ENCODE data around the gene VAC14. TPM values are rescaled to one million over a fixed set of nuclear protein-coding genes. Genes with fewer than 3 reads are reported as not detected.

VAC14 gene
- total and polyA plus RNA-seq, 2 of the 8 experiments (the other 6 are each of a cell fraction or from before 2014, with no cell fraction given) = 56.0 to 108 TPM

GRCh38 chr16:70804734-70805169 lies 3.8 kb upstream of the VAC14 start:
- DNase-seq (ENCODE audit: low read depth in 1 of 2, low spot score in 2 of 2) = no peak
- H2AFZ ChIP-seq (ENCODE audit: low read length) = no peak overlapping the region
- POLR2A ChIA-PET (ENCODE audit: partially characterized antibody) = interaction anchor here (1.1 to 1.4 kb wide), 3 partner anchors 9 to 15 kb away, joined by 3 to 6 read pairs (median 3); no protein-coding TSS in a partner anchor

More at GRCh38 chr16:70804734-70805169, 3.8 kb upstream of the VAC14 start:
- TF ChIP-seq TAF7 (optimal IDR thresholded peaks at IDR 0.05; ENCODE audit: borderline replicate concordance, low read depth, low read length) = peak; percentile 97
- peak; percentile 58; the same call in 1 of the 2 replicates for TF ChIP-seq POLR2AphosphoS5 (IDR thresholded peaks at IDR 0.05; ENCODE audit: low read depth, low read length)
- TF ChIP-seq SAP30 (IDR thresholded peaks at IDR 0.05; ENCODE audit: insufficient read depth, insufficient replicate concordance, low read length) = no peak
- TF ChIP-seq POLR2A (IDR thresholded peaks at IDR 0.05; ENCODE audit: control extremely low read depth in 1 of 2, low read depth in 2 of 2, low read length in 2 of 2) = peak in 1 of 2 experiments; percentile 37; a peak in 1 of 3 replicates
- no peak for TF ChIP-seq BCL11A (IDR thresholded peaks at IDR 0.05; ENCODE audit: low read depth in 2 of 2, low read length in 2 of 2)
- no peak for TF ChIP-seq CREB1 (IDR thresholded peaks at IDR 0.05)
- peak; percentile 69; the same call in 1 of the 2 replicates for TF ChIP-seq TBP (IDR thresholded peaks at IDR 0.05; ENCODE audit: low read depth, low read length)
- no peak overlapping the region for H2BK15ac ChIP-seq (ENCODE audit: low read length)
- H3K27me3 ChIP-seq (replicated peaks in 1 of 4; ENCODE audit: control insufficient read depth in 3 of 4, extremely low read depth in 1 of 4, insufficient read depth in 3 of 4, low read length in 3 of 4) = peaks cover 0 to 23% (median 6%) of the 10 kb centered on the region in 4 experiments; a peak in 6 of 7 replicates
- peaks cover 8% of the 10 kb centered on the region for H3K23me2 ChIP-seq (ENCODE audit: low read depth, low read length)
- no peak overlapping the region for H3K27ac ChIP-seq (ENCODE audit: low read depth, low read length)
- no peak overlapping the region for H2BK120ac ChIP-seq (replicated peaks; ENCODE audit: low read depth, low read length)
- CTCF ChIA-PET (ENCODE audit: partially characterized antibody) = interaction anchor here (1.2 kb wide), 1 partner anchor 609 kb away, joined by 3 read pairs; no protein-coding TSS in a partner anchor
- no peak overlapping the region for H3K4ac ChIP-seq (replicated peaks; ENCODE audit: insufficient read length, low read depth, low read length)
- peaks cover 0 to 2% of the 10 kb centered on the region in 2 experiments for H4K20me1 ChIP-seq (replicated peaks in 1 of 2; ENCODE audit: control insufficient read depth in 1 of 2, insufficient read depth in 2 of 2, low read length in 2 of 2)
- H4K91ac ChIP-seq (replicated peaks; ENCODE audit: insufficient read length, low read length) = no peak overlapping the region
- peaks cover 5 to 10% of the 10 kb centered on the region in 2 experiments; a peak in 3 of 4 replicates for H3K79me2 ChIP-seq (ENCODE audit: control insufficient read depth in 1 of 2, insufficient read depth in 2 of 2, low read length in 2 of 2)
- no peak overlapping the region for H4K5ac ChIP-seq (ENCODE audit: insufficient read length, low read depth, low read length)
- H3K18ac ChIP-seq (ENCODE audit: extremely low read depth, low read length) = no peak overlapping the region
- no peak overlapping the region for H3K56ac ChIP-seq (replicated peaks; ENCODE audit: insufficient read length, low read depth, low read length)
- no peak overlapping the region for H2BK5ac ChIP-seq (ENCODE audit: low read depth, low read length)
- FAIRE-seq = no peak
- peaks cover 2% of the 10 kb centered on the region; the same call in 1 of the 2 replicates for H3K79me1 ChIP-seq (ENCODE audit: low read depth, low read length)
- no peak overlapping the region for H3K23ac ChIP-seq (ENCODE audit: insufficient read length)
- no peak overlapping the region for H2BK20ac ChIP-seq (ENCODE audit: low read length)
- no peak overlapping the region for H3K4me3 ChIP-seq (ENCODE audit: extremely low read depth in 1 of 4, insufficient read depth in 2 of 4, low read depth in 3 of 4, low read length in 4 of 4)
- peaks cover 0 to 5% (median 2%) of the 10 kb centered on the region in 4 experiments; a peak in 4 of 7 replicates for H3K4me1 ChIP-seq (replicated peaks in 1 of 4; ENCODE audit: control insufficient read depth in 3 of 4, insufficient read depth in 4 of 4, low read length in 3 of 4)
- no peak overlapping the region for H3K14ac ChIP-seq (ENCODE audit: insufficient read length)
- WGBS, 2 experiments (ENCODE audit: extremely low coverage in 1 of 2, insufficient coverage in 1 of 2, insufficient read length in 1 of 2, insufficient replicate concordance in 2 of 2, low coverage in 1 of 2, low lambda C conversion rate in 2 of 2, missing lambda C conversion rate in 1 of 2) = 61% methylated on average over 2 of the region's 2 CpGs; no CpG with 5 or more reads in 1 of the 2 experiments
- H2AK5ac ChIP-seq (ENCODE audit: low read depth, low read length) = no peak overlapping the region
- H4K8ac ChIP-seq (ENCODE audit: extremely low read depth, insufficient read depth, low read length) = no peak overlapping the region
- no peaks in the 10 kb centered on the region for H3K36me3 ChIP-seq (ENCODE audit: control insufficient read depth in 2 of 4, insufficient read depth in 4 of 4, low read length in 3 of 4)
- no peak overlapping the region for H3K9ac ChIP-seq (replicated peaks in 1 of 4; ENCODE audit: extremely low read depth in 1 of 4, low read depth in 3 of 4, low read length in 3 of 4)
- no peak overlapping the region for H2BK12ac ChIP-seq (ENCODE audit: low read depth, low read length)
- no peak overlapping the region for H3K4me2 ChIP-seq (ENCODE audit: insufficient read depth in 1 of 2, low read depth in 2 of 2, low read length in 2 of 2)
- no peaks in the 10 kb centered on the region for H3K9me3 ChIP-seq (ENCODE audit: insufficient read depth in 2 of 2, low read depth in 1 of 2, low read length in 1 of 2)
